Heart left ventricle (tissue), 16 donors: Measurements from ENCODE around the gene ASIC1. TPM values are rescaled to one million over a fixed set of nuclear protein-coding genes. Genes with fewer than 3 reads are reported as not detected.
A peak's percentile ranks its signal among the peaks of the same experiment; 100 is the strongest.

Source experiments
- ATAC-seq, 4 donors: fragments of 200-7000 bp; cut with Tn5 transposase; one replicate each; pipeline ENCODE4 v1.9.1; 2020 to 2022; ENCODE audit warnings: moderate library complexity in 4 of 4, mild to moderate bottlenecking in 3 of 4, moderate number of reproducible peaks in 1 of 4
- DNase-seq, 5 donors: peaks; one replicate each; pipeline ENCODE4 v3.0.0-alpha.2; 2020
- H3K27ac ChIP-seq, 12 donors: fragments of 200-600 bp; sonication (generic) in 4 of 12; one replicate each; pipeline versions ENCODE4 v1.5.0 to v1.8.0; 2016 to 2022; ENCODE audit warnings: mild to moderate bottlenecking in 2 of 12
- H3K27me3 ChIP-seq, 9 donors: fragments of 200-600 bp; sonication (generic) in 2 of 9; one replicate each; pipeline versions ENCODE4 v1.5.1 to v1.8.0; 2016 to 2022; ENCODE audit warnings: mild to moderate bottlenecking in 3 of 9
- H3K36me3 ChIP-seq, 9 donors: fragments of 200-600 bp; sonication (generic) in 2 of 9; one replicate each; pipeline versions ENCODE4 v1.5.0 to v1.8.0; 2018 to 2022; ENCODE audit warnings: mild to moderate bottlenecking in 2 of 9
- H3K4me1 ChIP-seq, 12 donors: fragments of 200-600 bp; sonication (generic) in 4 of 12; one replicate each; pipeline versions ENCODE4 v1.5.0 to v1.8.0; 2016 to 2022; ENCODE audit warnings: mild to moderate bottlenecking in 3 of 12
- H3K4me3 ChIP-seq, 12 donors: fragments of 200-600 bp; sonication (generic) in 4 of 12; one replicate each; pipeline versions ENCODE4 v1.5.0 to v1.8.0; 2017 to 2022; ENCODE audit warnings: mild to moderate bottlenecking in 9 of 12, moderate library complexity in 4 of 12
- H3K9me3 ChIP-seq, 12 donors: fragments of 200-600 bp; sonication (generic) in 4 of 12; one replicate each; pipeline versions ENCODE4 v1.5.0 to v1.8.0; 2016 to 2022; ENCODE audit warnings: mild to moderate bottlenecking in 1 of 12
- CTCF ChIP-seq, 12 donors: fragments of 200-600 bp; sonication (generic) in 4 of 12; IDR thresholded peaks; one replicate each; pipeline versions ENCODE4 v1.5.0 to v1.8.0; 2018 to 2022; ENCODE audit warnings: antibody characterized with exemption in 12 of 12, mild to moderate bottlenecking in 5 of 12
- POLR2A ChIP-seq, 2 donors: fragments of 450-650 bp; IDR thresholded peaks; one replicate each; pipeline ENCODE4 v1.6.1; 2017; ENCODE audit warnings: antibody characterized with exemption in 2 of 2, mild to moderate bottlenecking in 2 of 2, moderate library complexity in 2 of 2
- WGBS, 4 donors: extraction: QIAGEN DNeasy Blood & Tissue Kit in 2 of 4; methylation state at CpG; one replicate each; pipeline versions ENCODE4 v1.1.5 to v1.1.7; 2013 to 2018; 5-methylcytosine and 5-hydroxymethylcytosine counted together
- intact Hi-C, 10 donors: fragments of 100-400 bp; cut with DNase I; formaldehyde crosslinking; loops; one replicate each; pipeline versions ENCODE4 v1.11.1 to v1.14.2; 2022
- polyA plus RNA-seq, 2 donors: library from polyadenylated mRNA; stranded (reverse); fragments of 200-250 nt; gene quantifications; one replicate each; pipeline ENCODE4 v1.2.3, GENCODE V29; 2013
- total RNA-seq, 9 donors: library from RNA; depleted of rRNA in 2 of 9; stranded (reverse); fragments of >200 nt in 2 of 9; fragmentation: NEBNext Ultra II Directional in 3 of 9; extraction: Animal tissue kit (Norgen Biotek cat#: 25700) in 3 of 9; gene quantifications; one replicate each; pipeline versions ENCODE4 v1.1.0 to v1.2.4, GENCODE V29; 2016 to 2023
- donor health status: ischemic (EF 13 %, LVEDD 7.1; RV severe dilation, severe dysfunction).
- donor health status: healthy with polysubstance abuse.
- donor health status: DM: no; HTN: yes; CAD: no.
- donor health status: DM: no; HTN: no; CAD: no.
- donor health status: ischemic (EF 25% LVEDD 6.9; RV normal size, moderate dysfunction).
- donor health status: ischemic (EF 25% LVEDD 5.7; RV mildly dilated, moderate dysfunction).
- donor health status: healthy.
- donor health status: DM: yes; HTN: yes; CAD: no.
- donor health status: ischemic (EF 35%, LVEDD 5.7; RV mildly dilated, moderate dysfunction).
- donor health status: nonischemic (EF 11% LVEDD 7.7; RV severe dilation, severe dysfunction).
- donor health status: DM: yes; HTN: yes; CAD: no.
- donor health status: PGD.
- donor health status: ischemic (EF 29% LVEDD 5.4; RV normal size, mild dysfunction).
- donor health status: nonischemic (EF 23%, LVEDD 6.1; RV moderate dilation, normal function).

ASIC1 gene
- total and polyA plus RNA-seq, 11 donors: 0.31 to 1.8 (median 0.71) TPM

GRCh38 chr12:50016501-50017475 lies 40.6 kb upstream of the ASIC1 start:
- H3K4me3 ChIP-seq: peak overlapping the region in 2 of 12 donors; percentile 20 to 25
- peak overlapping the region in 4 of 12 donors; percentile 4 to 88 (median 50) for H3K27ac ChIP-seq
- intact Hi-C loops: no loop called here
- peaks cover 0 to 30% (median 0%) of the 10 kb centered on the region in 12 donors for H3K4me1 ChIP-seq
- TF ChIP-seq CTCF (IDR thresholded peaks at IDR 0.05) (no peak), POLR2A (IDR thresholded peaks at IDR 0.05) (no peak)
- no peaks in the 10 kb centered on the region for H3K27me3 ChIP-seq
- H3K36me3 ChIP-seq: peaks cover 0 to 16% (median 0%) of the 10 kb centered on the region in 9 donors
- no peaks in the 10 kb centered on the region for H3K9me3 ChIP-seq
- 57 to 62% (median 60%) methylated on average over 10 of the region's 10 CpGs for WGBS, 4 donors
- DNase-seq (peak in 4 of 5 donors; percentile 46 to 66 (median 56)), ATAC-seq (peak; percentile 44 to 83 (median 71))

GRCh38 chr12:50017641-50018040 lies 39.8 kb upstream of the ASIC1 start:
- H3K27me3 ChIP-seq: no peaks in the 10 kb centered on the region
- ATAC-seq: no peak

GRCh38 chr12:50018154-50018553 lies 39.2 kb upstream of the ASIC1 start:
- Histone ChIP-seq H3K27me3 (no peaks in the 10 kb centered on the region), H3K27ac (peak overlapping the region in 2 of 12 donors; percentile 53 to 88), H3K9me3 (no peaks in the 10 kb centered on the region), H3K4me1 (peaks cover 0 to 32% (median 0%) of the 10 kb centered on the region in 12 donors), H3K36me3 (peaks cover 0 to 16% (median 0%) of the 10 kb centered on the region in 9 donors), H3K4me3 (no peak overlapping the region)
- DNase-seq (no peak), ATAC-seq (no peak)
- TF ChIP-seq CTCF (IDR thresholded peaks at IDR 0.05): no peak
- no peak for TF ChIP-seq POLR2A (IDR thresholded peaks at IDR 0.05)
- WGBS, 4 donors: 67 to 72% (median 69%) methylated on average over 3 of the region's 3 CpGs
- intact Hi-C loops: no loop called here

More at GRCh38 chr12:50017641-50018040, 39.8 kb upstream of the ASIC1 start:
- no peak for TF ChIP-seq CTCF (IDR thresholded peaks at IDR 0.05)
- no peak for TF ChIP-seq POLR2A (IDR thresholded peaks at IDR 0.05)
- H3K27ac ChIP-seq: peak overlapping the region in 2 of 12 donors; percentile 53 to 88
- H3K4me3 ChIP-seq: no peak overlapping the region
- 89 to 93% (median 92%) methylated on average over 6 of the region's 6 CpGs for WGBS, 4 donors
- H3K9me3 ChIP-seq: no peaks in the 10 kb centered on the region
- DNase-seq: no peak
- peaks cover 0 to 30% (median 0%) of the 10 kb centered on the region in 12 donors for H3K4me1 ChIP-seq
- peaks cover 0 to 16% (median 0%) of the 10 kb centered on the region in 9 donors for H3K36me3 ChIP-seq
- intact Hi-C loops: no loop called here

- Histone ChIP-seq H3K4me3 (no peak overlapping the region), H3K36me3 (peaks cover 0 to 13% (median 0%) of the 10 kb centered on the region in 9 donors), H3K4me1 (peaks cover 0 to 39% (median 0%) of the 10 kb centered on the region in 12 donors), H3K27ac (no peak overlapping the region), H3K27me3 (no peaks in the 10 kb centered on the region), H3K9me3 (no peaks in the 10 kb centered on the region)
- 56 to 69% (median 61%) methylated on average over 2 of the region's 2 CpGs for WGBS, 4 donors
- intact Hi-C loops: no loop called here
- TF ChIP-seq CTCF (IDR thresholded peaks at IDR 0.05): no peak
- peak; percentile 45 to 84 (median 65) for ATAC-seq
- DNase-seq: no peak
These were observed 38.4 kb upstream of the ASIC1 start for GRCh38 chr12:50018968-50019367.
